GM23338 (cell line): ENCODE results near the gene RANBP1. TPM values are rescaled to one million over a fixed set of nuclear protein-coding genes. Genes with fewer than 3 reads are reported as not detected.

ENCODE experiments used
- ATAC-seq: fragments of 200-7000 bp; cut with Tn5 transposase; 3 replicates; pipeline ENCODE4 v1.9.1; 2020
- DNase-seq: peaks from one replicate; pipeline ENCODE4 v3.0.0-alpha.2; 2015; ENCODE audit warnings: low spot score
- H2AFZ ChIP-seq: fragments of 200-600 bp; sonication (generic); 2 replicates; pipeline ENCODE4 v1.8.0; 2016; ENCODE audit warnings: antibody characterized with exemption, mild to moderate bottlenecking, moderate library complexity
- H3F3A ChIP-seq: fragments of 200-600 bp; sonication (generic); replicated peaks from 2 replicates; pipeline ENCODE4 v1.8.0; 2017; ENCODE audit warnings: antibody characterized with exemption, mixed run types, low read depth
- H3K27ac ChIP-seq: fragments of 200-600 bp; sonication (generic); 2 replicates; pipeline ENCODE4 v1.6.1; 2016; ENCODE audit warnings: low read depth
- H3K27me3 ChIP-seq: fragments of 200-600 bp; sonication (generic); 2 replicates; pipeline ENCODE4 v1.8.0; 2016; ENCODE audit warnings: mild to moderate bottlenecking, mixed run types, moderate library complexity; ENCODE audit not compliant: insufficient read depth
- H3K36me3 ChIP-seq: fragments of 200-600 bp; sonication (generic); 2 replicates; pipeline ENCODE4 v1.8.0; 2016; ENCODE audit warnings: mild to moderate bottlenecking; ENCODE audit not compliant: insufficient read depth
- H3K4me1 ChIP-seq: fragments of 200-600 bp; sonication (generic); 2 replicates; pipeline ENCODE4 v1.8.0; 2016; ENCODE audit warnings: mild to moderate bottlenecking, moderate library complexity; ENCODE audit not compliant: insufficient read depth
- H3K4me2 ChIP-seq: fragments of 200-600 bp; sonication (generic); 2 replicates; pipeline ENCODE4 v1.7.1; 2017; ENCODE audit warnings: mixed run types
- H3K4me3 ChIP-seq: fragments of 200-600 bp; sonication (generic); 2 replicates; pipeline ENCODE4 v1.6.1; 2016; ENCODE audit warnings: mixed run types
- H3K79me2 ChIP-seq: fragments of 200-600 bp; sonication (generic); replicated peaks from 2 replicates; pipeline ENCODE4 v1.8.0; 2017; ENCODE audit warnings: mild to moderate bottlenecking; ENCODE audit not compliant: insufficient read depth
- H3K9me2 ChIP-seq: fragments of 200-600 bp; sonication (generic); 2 replicates; pipeline ENCODE4 v1.8.0; 2017; ENCODE audit not compliant: insufficient read depth
- H4K20me1 ChIP-seq: fragments of 200-600 bp; sonication (generic); replicated peaks from 2 replicates; pipeline ENCODE4 v1.8.0; 2017; ENCODE audit warnings: mild to moderate bottlenecking; ENCODE audit not compliant: insufficient read depth
- H3K27ac Mint-ChIP-seq: 2 replicates; pipeline ENCODE4 v1.8.0; 2020; ENCODE audit warnings: inconsistent platforms, mild to moderate bottlenecking, moderate library complexity, mixed read lengths
- H3K27me3 Mint-ChIP-seq: 3 replicates; pipeline ENCODE4 v1.8.0; 2022; ENCODE audit warnings: low read depth, mild to moderate bottlenecking, moderate library complexity, mixed read lengths, inconsistent platforms; ENCODE audit not compliant: insufficient read depth, poor library complexity
- H3K36me3 Mint-ChIP-seq: 3 replicates; pipeline ENCODE4 v1.8.0; 2021; ENCODE audit warnings: low read depth, mild to moderate bottlenecking, inconsistent platforms, moderate library complexity, mixed read lengths
- H3K4me1 Mint-ChIP-seq: 3 replicates; pipeline ENCODE4 v1.8.0; 2020; ENCODE audit warnings: mild to moderate bottlenecking, inconsistent platforms, mixed read lengths
- H3K4me3 Mint-ChIP-seq: 3 replicates; pipeline ENCODE4 v1.8.0; 2021; ENCODE audit warnings: moderate library complexity, mild to moderate bottlenecking, inconsistent platforms, mixed read lengths
- H3K9me3 Mint-ChIP-seq: 3 replicates; pipeline ENCODE4 v1.8.0; 2020; ENCODE audit warnings: moderate library complexity, mild to moderate bottlenecking, inconsistent platforms, mixed read lengths
- CREB1 ChIP-seq: fragments of 250-450 bp; sonication (Bioruptor Pico); IDR thresholded peaks from 2 replicates; pipeline ENCODE4 v1.5.0; 2020; ENCODE audit warnings: low read depth, mild to moderate bottlenecking, moderate library complexity
- CTCF ChIP-seq, 2 experiments: fragments of 200-600 bp in 1 of 2; sonication (generic) in 1 of 2; conservative IDR thresholded peaks; 2 replicates each; pipeline versions ENCODE4 v1.5.1 to v1.6.1; 2016 to 2017; ENCODE audit warnings: antibody characterized with exemption in 2 of 2, low read depth in 2 of 2, mild to moderate bottlenecking in 2 of 2, moderate library complexity in 1 of 2
- ETS1 ChIP-seq: IDR thresholded peaks from 2 replicates; pipeline ENCODE4 v1.6.1; 2016; ENCODE audit warnings: antibody characterized with exemption
- EZH2 ChIP-seq: fragments of 200-600 bp; sonication (generic); IDR thresholded peaks from one replicate; pipeline ENCODE4 v1.8.0; 2017; ENCODE audit warnings: antibody characterized with exemption, mild to moderate bottlenecking, low read depth; ENCODE audit not compliant: unreplicated experiment
- NANOG ChIP-seq: IDR thresholded peaks from 2 replicates; pipeline ENCODE4 v1.6.1; 2016; ENCODE audit warnings: antibody characterized with exemption, borderline replicate concordance
- POLR2AphosphoS5 ChIP-seq: IDR thresholded peaks from 2 replicates; pipeline ENCODE4 v1.6.1; 2016; ENCODE audit warnings: antibody characterized with exemption, low read depth
- STAT1 ChIP-seq: IDR thresholded peaks from one replicate; pipeline ENCODE4 v1.6.1; 2016; ENCODE audit warnings: antibody characterized with exemption; ENCODE audit not compliant: unreplicated experiment
- ZNF114 ChIP-seq: fragments of 250-450 bp; sonication (Bioruptor Pico); IDR thresholded peaks from 2 replicates; pipeline ENCODE4 v1.5.0; 2020; ENCODE audit warnings: mild to moderate bottlenecking, moderate library complexity
- ZNF331 ChIP-seq: fragments of 250-450 bp; sonication (Bioruptor Pico); IDR thresholded peaks from 2 replicates; pipeline ENCODE4 v1.5.0; 2020; ENCODE audit warnings: low read depth, mild to moderate bottlenecking, moderate library complexity
- ZNF462 ChIP-seq: fragments of 250-450 bp; sonication (Bioruptor Pico); IDR thresholded peaks from 2 replicates; pipeline ENCODE4 v1.5.0; 2020; ENCODE audit warnings: mild to moderate bottlenecking, moderate library complexity
- polyA plus RNA-seq: library from polyadenylated mRNA; unstranded; fragments of >200 nt; fragmentation: Nextera tagmentation; extraction: Ambion mirVana; gene quantifications from 2 replicates; pipeline ENCODE4 v1.2.1, GENCODE V29; 2016
- total RNA-seq: library from RNA; depleted of rRNA; stranded (reverse); fragments of >200 nt; shearing (Covaris generic); gene quantifications from 2 replicates; pipeline ENCODE4 v1.2.3, GENCODE V29; 2014

RANBP1 gene
- total and polyA plus RNA-seq, 2 experiments from 2014 or later: 1,014 to 1,206 TPM

GRCh38 chr22:20108757-20109230, 7.1 kb upstream of the RANBP1 start:
- Histone ChIP-seq H2AFZ (no peak overlapping the region), H3K27ac (no peak overlapping the region), H3K27me3 (no peaks in the 10 kb centered on the region), H3K4me2 (no peak overlapping the region), H3K9me2 (no peaks in the 10 kb centered on the region), H3K36me3 (peaks cover 16% of the 10 kb centered on the region), H3F3A (peaks cover 28% of the 10 kb centered on the region), H3K4me1 (no peaks in the 10 kb centered on the region), H3K79me2 (peaks cover under 1% of the 10 kb centered on the region), H3K4me3 (no peak overlapping the region), H4K20me1 (peaks cover 29% of the 10 kb centered on the region)
- Mint-ChIP-seq H3K9me3 (no peaks in the 10 kb centered on the region), H3K27ac (no peak overlapping the region), H3K36me3 (peaks cover 72% of the 10 kb centered on the region), H3K4me3 (no peak overlapping the region), H3K4me1 (no peaks in the 10 kb centered on the region), H3K27me3 (peaks cover 41% of the 10 kb centered on the region)
- no peak for DNase-seq
- TF ChIP-seq ZNF331 (CRISPR knock-in tag) (no peak), CTCF (conservative IDR thresholded peaks at IDR 0.05; ENCODE audit: low read depth in 2 of 2) (no peak), STAT1 (no peak), EZH2 (no peak), ZNF114 (CRISPR knock-in tag) (no peak), ZNF462 (CRISPR knock-in tag) (no peak), ETS1 (no peak), POLR2AphosphoS5 (no peak), CREB1 (CRISPR knock-in tag) (no peak), NANOG (no peak)
- ATAC-seq: no peak
